ENCODE data around the gene PPIL4. TPM values are rescaled to one million over a fixed set of nuclear protein-coding genes. Genes with fewer than 3 reads are reported as not detected.

PPIL4 gene
- total and polyA plus RNA-seq, 10 of the 15 experiments (the other 5 are each of a cell fraction or from before 2014, with no cell fraction given) = 8.0 to 28.4 (median 24.3) TPM

DNA sequence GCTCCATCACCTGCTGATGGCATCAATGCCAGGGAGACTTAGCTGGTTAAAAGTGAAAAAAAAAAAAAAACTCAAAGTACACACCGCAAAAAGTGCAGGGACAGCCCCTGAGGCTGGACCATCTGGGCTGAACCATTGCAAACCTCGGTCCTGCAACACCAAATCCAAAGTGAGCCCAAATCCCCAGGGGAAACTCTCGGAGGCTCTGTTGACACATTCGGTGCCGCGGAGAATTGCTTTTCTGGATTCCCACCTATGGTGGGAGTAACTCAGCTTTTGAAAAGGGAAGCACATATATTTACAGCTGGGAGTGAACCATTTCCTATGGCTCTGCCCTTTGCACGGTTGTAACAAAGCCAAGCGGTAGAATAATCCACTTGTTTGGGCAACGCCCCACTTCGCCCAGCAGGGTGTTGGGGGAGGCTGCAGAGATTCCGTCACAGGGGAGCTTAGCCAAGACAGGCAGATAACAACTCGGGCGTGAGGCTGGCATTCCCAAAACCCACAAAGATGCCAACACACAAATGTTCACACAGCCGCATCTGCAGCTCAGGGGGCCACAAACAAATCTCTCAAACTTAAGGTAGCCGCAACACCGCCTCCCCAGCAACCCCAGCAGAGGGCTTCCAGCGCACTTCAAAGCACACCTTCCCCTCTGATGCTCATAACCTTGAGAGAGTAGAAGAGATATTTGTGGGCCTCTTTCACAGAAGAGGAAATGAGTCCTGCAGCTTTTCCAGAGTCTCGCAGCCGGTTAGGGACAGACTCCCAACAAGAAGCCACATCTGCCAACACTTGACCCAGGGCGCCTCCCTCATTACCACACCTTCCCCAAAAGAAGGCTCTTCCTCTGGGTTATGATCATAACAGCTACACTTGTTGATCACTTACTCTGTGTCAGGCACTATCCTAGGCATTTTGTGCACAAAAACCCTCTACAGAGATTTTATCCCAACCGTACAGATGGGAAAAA, 72.5 kb downstream of the PPIL4 start (continued):
- 0 out of 4 replicates have a peak, but pooled peaks of 1 of the 2 experiments have one; percentile 7 for TF ChIP-seq ETV6 (conservative IDR thresholded peaks at IDR 0.05 in 1 of 2, IDR thresholded peaks at IDR 0.05 in 1 of 2; ENCODE audit: borderline replicate concordance in 1 of 2, low read depth in 1 of 2)
- no peak for TF ChIP-seq ZBTB40 (IDR thresholded peaks at IDR 0.05; ENCODE audit: borderline replicate concordance)
- TF ChIP-seq ZNF622 (IDR thresholded peaks at IDR 0.05) = no peak
- peak; percentile 38; the same call in 1 of the 2 replicates for TF ChIP-seq SPI1 (IDR thresholded peaks at IDR 0.05; ENCODE audit: borderline replicate concordance, insufficient read depth, low read depth, low read length)
- TF ChIP-seq RAD51 (IDR thresholded peaks at IDR 0.05) = no peak
- TF ChIP-seq NFYA (IDR thresholded peaks at IDR 0.05; ENCODE audit: borderline replicate concordance, low read depth, low read length) = no peak
- no peak for TF ChIP-seq RFX5 (IDR thresholded peaks at IDR 0.05; ENCODE audit: low read depth, low read length)
- no peak for TF ChIP-seq RELA (IDR thresholded peaks at IDR 0.05; ENCODE audit: borderline replicate concordance, partially characterized antibody)
- TF ChIP-seq SMARCA5 (IDR thresholded peaks at IDR 0.05) = no peak
- TF ChIP-seq, protein P1, sequence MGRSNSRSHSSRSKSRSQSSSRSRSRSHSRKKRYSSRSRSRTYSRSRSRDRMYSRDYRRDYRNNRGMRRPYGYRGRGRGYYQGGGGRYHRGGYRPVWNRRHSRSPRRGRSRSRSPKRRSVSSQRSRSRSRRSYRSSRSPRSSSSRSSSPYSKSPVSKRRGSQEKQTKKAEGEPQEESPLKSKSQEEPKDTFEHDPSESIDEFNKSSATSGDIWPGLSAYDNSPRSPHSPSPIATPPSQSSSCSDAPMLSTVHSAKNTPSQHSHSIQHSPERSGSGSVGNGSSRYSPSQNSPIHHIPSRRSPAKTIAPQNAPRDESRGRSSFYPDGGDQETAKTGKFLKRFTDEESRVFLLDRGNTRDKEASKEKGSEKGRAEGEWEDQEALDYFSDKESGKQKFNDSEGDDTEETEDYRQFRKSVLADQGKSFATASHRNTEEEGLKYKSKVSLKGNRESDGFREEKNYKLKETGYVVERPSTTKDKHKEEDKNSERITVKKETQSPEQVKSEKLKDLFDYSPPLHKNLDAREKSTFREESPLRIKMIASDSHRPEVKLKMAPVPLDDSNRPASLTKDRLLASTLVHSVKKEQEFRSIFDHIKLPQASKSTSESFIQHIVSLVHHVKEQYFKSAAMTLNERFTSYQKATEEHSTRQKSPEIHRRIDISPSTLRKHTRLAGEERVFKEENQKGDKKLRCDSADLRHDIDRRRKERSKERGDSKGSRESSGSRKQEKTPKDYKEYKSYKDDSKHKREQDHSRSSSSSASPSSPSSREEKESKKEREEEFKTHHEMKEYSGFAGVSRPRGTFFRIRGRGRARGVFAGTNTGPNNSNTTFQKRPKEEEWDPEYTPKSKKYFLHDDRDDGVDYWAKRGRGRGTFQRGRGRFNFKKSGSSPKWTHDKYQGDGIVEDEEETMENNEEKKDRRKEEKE (IDR thresholded peaks at IDR 0.05) = no peak
- TF ChIP-seq ASH2L (IDR thresholded peaks at IDR 0.05; ENCODE audit: borderline replicate concordance, low read depth) = no peak
- TF ChIP-seq RBBP5 (conservative IDR thresholded peaks at IDR 0.05) = no peak
- TF ChIP-seq RAD21 (IDR thresholded peaks at IDR 0.05; ENCODE audit: insufficient read depth, low read depth, low read length) = peak; percentile 34; the same call in 1 of the 2 replicates
- TF ChIP-seq JUNB (IDR thresholded peaks at IDR 0.05) = no peak
- no peak for TF ChIP-seq BMI1 (IDR thresholded peaks at IDR 0.05; ENCODE audit: borderline replicate concordance)
- TF ChIP-seq WRNIP1 (IDR thresholded peaks at IDR 0.05; ENCODE audit: borderline replicate concordance, low read depth, low read length) = no peak
- no peak for TF ChIP-seq CHD1 (IDR thresholded peaks at IDR 0.05; ENCODE audit: low read depth, low read length)
- TF ChIP-seq HDGF (IDR thresholded peaks at IDR 0.05) = no peak
- TF ChIP-seq MLLT1 (IDR thresholded peaks at IDR 0.05) = no peak
- TF ChIP-seq, protein P2, sequence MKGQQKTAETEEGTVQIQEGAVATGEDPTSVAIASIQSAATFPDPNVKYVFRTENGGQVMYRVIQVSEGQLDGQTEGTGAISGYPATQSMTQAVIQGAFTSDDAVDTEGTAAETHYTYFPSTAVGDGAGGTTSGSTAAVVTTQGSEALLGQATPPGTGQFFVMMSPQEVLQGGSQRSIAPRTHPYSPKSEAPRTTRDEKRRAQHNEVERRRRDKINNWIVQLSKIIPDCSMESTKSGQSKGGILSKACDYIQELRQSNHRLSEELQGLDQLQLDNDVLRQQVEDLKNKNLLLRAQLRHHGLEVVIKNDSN (IDR thresholded peaks at IDR 0.05; ENCODE audit: borderline replicate concordance, extremely low read length, insufficient read depth, low read depth, low read length) = no peak
